Thyroid gland (tissue), 4 donors: ENCODE data around the gene HSPA4L. TPM values are rescaled to one million over a fixed set of nuclear protein-coding genes. Genes with fewer than 3 reads are reported as not detected.

Experiments
- DNase-seq, 2 donors: peaks; one replicate each; pipeline ENCODE4 v3.0.0-alpha.2; 2019
- H3K27ac ChIP-seq, 3 donors: fragments of 200-600 bp; sonication (generic); 1 replicate in 2 of 3; 2 replicates in 1 of 3; pipeline ENCODE4 v1.5.1; 2016 to 2019; ENCODE audit warnings: mild to moderate bottlenecking in 1 of 3, moderate library complexity in 1 of 3
- H3K27me3 ChIP-seq: fragments of 200-600 bp; sonication (generic); one replicate; pipeline ENCODE4 v1.5.1; 2019
- H3K36me3 ChIP-seq, 2 donors: fragments of 200-600 bp; sonication (generic); one replicate each; pipeline ENCODE4 v1.5.1; 2016 to 2019
- H3K4me1 ChIP-seq, 2 donors: fragments of 200-600 bp; sonication (generic); one replicate each; pipeline ENCODE4 v1.5.1; 2017 to 2019
- H3K4me3 ChIP-seq, 3 donors: fragments of 200-600 bp; sonication (generic); replicated peaks in 1 of 3; 1 replicate in 2 of 3; 2 replicates in 1 of 3; pipeline ENCODE4 v1.5.1; 2016; ENCODE audit warnings: mild to moderate bottlenecking in 1 of 3
- H3K9me3 ChIP-seq: fragments of 200-600 bp; sonication (generic); one replicate; pipeline ENCODE4 v1.5.1; 2017
- CTCF ChIP-seq, 6 experiments: fragments of 200-600 bp in 3 of 6; fragments of 450-650 bp in 3 of 6; sonication (generic) in 3 of 6; IDR thresholded peaks; one replicate each; pipeline ENCODE4 v1.5.1; 2016 to 2019; ENCODE audit warnings: antibody characterized with exemption in 6 of 6, mild to moderate bottlenecking in 2 of 6, inconsistent platforms in 1 of 6, moderate library complexity in 1 of 6
- POLR2A ChIP-seq, 2 donors: fragments of 450-650 bp; IDR thresholded peaks; one replicate each; pipeline ENCODE4 v1.6.1; 2017; ENCODE audit warnings: antibody characterized with exemption in 2 of 2, mild to moderate bottlenecking in 2 of 2, moderate library complexity in 1 of 2
- WGBS, 2 donors: methylation state at CpG; one replicate each; pipeline ENCODE4 v1.1.5; 2017; 5-methylcytosine and 5-hydroxymethylcytosine counted together
- intact Hi-C: fragments of 100-400 bp; cut with DNase I; formaldehyde crosslinking; loops from one replicate; pipeline ENCODE4 v1.15.1; 2023
- total RNA-seq, 4 donors: library from RNA; depleted of rRNA; stranded (reverse); fragments of >200 nt; gene quantifications; one replicate each; pipeline ENCODE4 v1.2.3, GENCODE V29; 2016

The HSPA4L gene
- total RNA-seq, result 1 to 10 TPM; 1.7 to 7.8 (median 4.7) TPM

- Histone ChIP-seq H3K4me1 (peaks cover 0 to 4% of the 10 kb centered on the region in 2 donors), H3K9me3 (no peaks in the 10 kb centered on the region), H3K4me3 (peak within 1 kb of the TSS; percentile 48 to 60 (median 51)), H3K36me3 (no peaks in the 10 kb centered on the region), H3K27ac (peak within 1 kb of the TSS in 2 of 3 donors; percentile 39 to 47), H3K27me3 (no peaks in the 10 kb centered on the region)
- intact Hi-C loops, result no loop called here
- WGBS, 2 donors, result 1% methylated on average over 47 to 55 of the region's 63 CpGs
- DNase-seq, result peak; percentile 49 to 86
- TF ChIP-seq CTCF (IDR thresholded peaks at IDR 0.05) (peak in 5 of 6 experiments; percentile 8 to 57 (median 37)), POLR2A (IDR thresholded peaks at IDR 0.05) (peak in 1 of 2 donors; percentile 89)
Observed at GRCh38 chr4:127782275-127783025, at the start of gene HSPA4L. HSPA4L (plus strand) TSS chr4:127782322; CDS start chr4:127782551, 229 bp downstream.

- DNase-seq, result no peak
- H3K27ac ChIP-seq, result no peak overlapping the region
- WGBS, 2 donors, result 23 to 30% methylated on average over 8 of the region's 8 CpGs
- H3K27me3 ChIP-seq, result no peaks in the 10 kb centered on the region
- no peaks in the 10 kb centered on the region for H3K9me3 ChIP-seq
- no peak overlapping the region for H3K4me3 ChIP-seq
- no peak for TF ChIP-seq POLR2A (IDR thresholded peaks at IDR 0.05)
- peak; percentile 27 to 65 (median 48) for TF ChIP-seq CTCF (IDR thresholded peaks at IDR 0.05)
- H3K4me1 ChIP-seq, result no peaks in the 10 kb centered on the region
- intact Hi-C loops, result loop anchor here (2.0 kb wide), 1 partner anchor 128 kb away; no protein-coding TSS in a partner anchor
- no peaks in the 10 kb centered on the region for H3K36me3 ChIP-seq
Observed at GRCh38 chr4:127732623-127733328, 49.3 kb upstream of the HSPA4L start.

- intact Hi-C loops, result no loop called here
- no peaks in the 10 kb centered on the region for H3K4me1 ChIP-seq
- no peaks in the 10 kb centered on the region for H3K27me3 ChIP-seq
- 91 to 94% methylated on average over 2 of the region's 2 CpGs for WGBS, 2 donors
- no peak for TF ChIP-seq CTCF (IDR thresholded peaks at IDR 0.05)
- no peak for TF ChIP-seq POLR2A (IDR thresholded peaks at IDR 0.05)
- no peak overlapping the region for H3K4me3 ChIP-seq
- no peaks in the 10 kb centered on the region for H3K36me3 ChIP-seq
- no peak for DNase-seq
- no peak overlapping the region for H3K27ac ChIP-seq
- no peaks in the 10 kb centered on the region for H3K9me3 ChIP-seq
Observed at GRCh38 chr4:127734976-127735375, 47.1 kb upstream of the HSPA4L start.

- intact Hi-C loops, result no loop called here
- Histone ChIP-seq H3K4me1 (no peaks in the 10 kb centered on the region), H3K27me3 (no peaks in the 10 kb centered on the region), H3K9me3 (no peaks in the 10 kb centered on the region), H3K4me3 (no peak overlapping the region), H3K36me3 (no peaks in the 10 kb centered on the region), H3K27ac (no peak overlapping the region)
- DNase-seq, result no peak
- 72 to 78% methylated on average over 4 of the region's 4 CpGs for WGBS, 2 donors
- TF ChIP-seq POLR2A (IDR thresholded peaks at IDR 0.05) (no peak), CTCF (IDR thresholded peaks at IDR 0.05) (no peak)
Observed at GRCh38 chr4:127737295-127737694, 44.8 kb upstream of the HSPA4L start.

GRCh38 chr4:127741247-127741646 lies 40.9 kb upstream of the HSPA4L start:
- no peak for DNase-seq
- H3K36me3 ChIP-seq, result no peaks in the 10 kb centered on the region
- intact Hi-C loops, result no loop called here

More at GRCh38 chr4:127741247-127741646, 40.9 kb upstream of the HSPA4L start:
- Histone ChIP-seq H3K4me3 (no peak overlapping the region), H3K27me3 (no peaks in the 10 kb centered on the region), H3K9me3 (no peaks in the 10 kb centered on the region), H3K4me1 (no peaks in the 10 kb centered on the region), H3K27ac (no peak overlapping the region)
- TF ChIP-seq CTCF (IDR thresholded peaks at IDR 0.05) (no peak), POLR2A (IDR thresholded peaks at IDR 0.05) (no peak)
- WGBS, 2 donors, result 98 to 100% methylated on average over 1 of the region's 1 CpG
